ENCODE data around the gene COG7. TPM values are rescaled to one million over a fixed set of nuclear protein-coding genes. Genes with fewer than 3 reads are reported as not detected.

The COG7 gene
- total RNA-seq (2014; rRNA removed; shearing (Covaris generic)), result 17.1 and 26.4 TPM in 2 replicates

DNA sequence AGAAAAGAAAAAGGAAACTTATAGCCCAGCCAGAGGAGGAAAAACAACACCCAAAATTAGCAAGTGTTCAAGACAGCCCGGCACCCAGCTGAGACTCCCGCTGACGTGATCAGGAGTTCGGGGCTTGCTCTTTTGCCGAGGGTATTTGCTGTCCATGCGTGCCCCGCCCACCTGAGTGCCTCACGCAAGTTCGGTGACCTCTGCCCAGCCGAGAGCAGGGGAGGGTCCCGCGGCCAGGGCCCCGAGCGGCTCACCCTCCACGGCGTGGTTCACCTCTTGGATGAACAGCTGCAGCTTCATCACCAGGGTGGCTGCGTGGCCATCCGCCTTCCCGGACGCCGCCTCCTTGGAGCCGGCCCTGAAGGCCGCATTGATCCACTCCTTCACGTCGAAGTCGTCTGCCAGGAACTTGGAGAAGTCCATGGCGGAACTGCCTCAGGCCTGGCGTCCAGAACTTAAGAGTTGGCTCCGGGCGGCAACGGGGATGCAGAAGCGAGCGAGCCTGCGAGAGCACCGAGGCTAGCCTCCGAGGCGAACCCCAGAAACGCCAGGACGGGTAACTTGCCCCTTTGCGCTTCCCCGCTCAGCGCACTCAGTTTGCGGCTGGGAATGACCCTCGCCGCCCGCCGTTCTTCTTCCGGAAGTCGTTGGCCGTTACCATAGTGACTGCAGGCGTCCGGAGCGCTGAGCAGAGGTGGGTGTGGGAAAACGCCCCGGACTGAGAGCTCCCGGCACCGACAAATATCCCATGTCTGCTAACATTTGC, at the start of gene COG7:
Gene COG7 (minus strand): TSS at position 618 of the 766 bp plus-strand sequence. CDS start 195 bp downstream, at position 423.
- peak; percentile 91 for DNase-seq
- H3K27me3 ChIP-seq (ENCODE audit: control insufficient read depth, insufficient read depth, low read length), result no peaks in the 10 kb centered on the region
- peak within 1 kb of the TSS; percentile 85 for H3K4me3 ChIP-seq (ENCODE audit: insufficient read depth, low read depth, low read length)

DNA sequence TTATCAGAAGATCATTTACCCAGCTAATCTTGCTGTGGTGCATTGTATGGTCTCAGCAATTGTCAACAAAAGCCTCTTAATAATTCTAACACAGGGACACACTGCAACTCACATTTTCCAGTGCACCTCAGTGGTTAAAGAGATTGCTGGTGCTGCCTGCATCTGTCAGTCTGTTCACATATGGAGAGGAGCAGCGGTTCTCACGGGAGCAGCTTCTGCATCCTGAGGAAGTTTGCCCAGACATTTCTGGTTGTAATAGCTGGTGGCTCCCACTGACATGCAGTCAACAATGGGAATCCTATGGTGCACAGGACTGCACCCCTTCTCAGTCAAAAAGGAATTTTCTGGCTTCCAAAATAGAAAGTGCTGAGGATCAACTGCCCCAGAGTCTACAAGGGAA, 49.5 kb upstream of the COG7 start:
- no peak overlapping the region for H3K4me3 ChIP-seq (ENCODE audit: insufficient read depth, low read depth, low read length)
- DNase-seq, result no peak
- no peaks in the 10 kb centered on the region for H3K27me3 ChIP-seq (ENCODE audit: control insufficient read depth, insufficient read depth, low read length)
- H3K36me3 ChIP-seq (replicated peaks; ENCODE audit: control insufficient read depth, insufficient read depth, low read length), result no peaks in the 10 kb centered on the region; the same call in none of the 2 replicates

More for the DNA sequence above, at the start of gene COG7:
- no peaks in the 10 kb centered on the region for H3K36me3 ChIP-seq (replicated peaks; ENCODE audit: control insufficient read depth, insufficient read depth, low read length)

DNA sequence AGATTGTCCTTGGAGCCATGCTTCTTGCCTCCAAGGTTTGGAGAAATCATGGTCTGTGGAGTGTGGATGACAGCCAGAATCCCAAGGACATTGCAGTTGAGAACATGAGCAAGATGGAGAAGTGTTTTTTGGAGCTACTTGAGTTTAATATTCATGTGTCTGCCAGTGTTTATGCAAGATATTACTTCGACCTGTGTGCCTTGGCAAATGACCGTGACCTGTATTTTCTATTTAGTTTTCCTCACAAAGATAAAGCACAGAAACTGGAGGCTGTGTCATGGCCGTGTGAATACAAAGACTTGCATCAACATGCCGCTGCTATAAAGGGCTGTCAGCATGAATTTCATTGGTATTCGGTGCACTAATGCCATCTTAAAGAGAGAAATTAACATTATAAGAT, 48.3 kb upstream of the COG7 start:
- no peak for DNase-seq
- no peaks in the 10 kb centered on the region for H3K27me3 ChIP-seq (ENCODE audit: control insufficient read depth, insufficient read depth, low read length)
- no peak overlapping the region for H3K4me3 ChIP-seq (ENCODE audit: insufficient read depth, low read depth, low read length)
- H3K36me3 ChIP-seq (replicated peaks; ENCODE audit: control insufficient read depth, insufficient read depth, low read length), result no peaks in the 10 kb centered on the region; the same call in none of the 2 replicates

DNA sequence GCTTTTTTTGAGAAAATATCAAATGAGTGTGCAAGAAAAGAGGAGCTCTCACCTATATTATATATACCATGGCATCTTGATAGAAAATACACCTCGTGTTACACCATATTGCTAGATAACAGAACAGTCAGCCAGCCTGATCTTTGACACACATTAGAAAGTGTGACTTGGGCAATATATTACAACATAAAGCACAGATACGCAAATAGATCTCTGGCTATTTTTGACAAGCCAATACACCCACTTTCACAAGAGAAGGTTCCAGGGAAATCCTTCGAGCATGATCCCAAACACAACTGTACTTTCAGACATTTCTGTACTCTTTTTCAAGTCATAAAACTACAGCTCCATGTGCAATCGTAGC, 47.9 kb upstream of the COG7 start:
- no peak for DNase-seq

DNA sequence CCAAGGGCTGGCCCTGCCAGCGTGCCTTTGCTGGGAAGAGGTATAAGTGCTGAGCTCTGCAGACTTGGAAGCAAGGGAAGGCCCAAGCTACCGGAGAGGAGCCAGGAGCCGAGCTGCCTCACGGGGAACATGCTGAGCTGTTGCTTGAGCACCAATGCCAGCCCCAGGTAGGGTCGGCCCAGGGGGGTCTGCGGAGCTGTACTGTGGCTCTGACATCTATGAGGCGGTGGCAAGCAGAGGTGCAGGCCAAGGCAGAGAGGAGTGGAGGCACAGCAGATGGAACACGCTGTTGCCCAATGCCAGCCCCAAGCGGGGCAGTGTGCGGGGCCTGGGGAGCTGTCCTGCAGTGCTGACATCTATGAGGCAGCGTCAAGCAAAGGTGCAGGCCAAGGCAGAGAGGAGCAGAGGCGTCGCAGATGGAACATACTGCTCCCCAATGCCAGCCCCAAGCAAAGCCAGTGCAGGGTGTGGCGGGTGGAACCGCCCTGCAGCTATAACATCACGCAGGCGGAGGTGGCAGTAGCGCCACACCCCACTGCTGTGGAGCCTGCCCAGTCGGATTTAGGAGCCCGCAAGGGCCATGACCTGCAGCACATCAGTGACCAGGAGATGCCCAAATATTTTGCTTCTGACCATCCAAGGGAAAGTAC, 47.3 kb upstream of the COG7 start:
- peak; percentile 53 for DNase-seq
- Histone ChIP-seq H3K27me3 (ENCODE audit: control insufficient read depth, insufficient read depth, low read length) (no peaks in the 10 kb centered on the region), H3K36me3 (replicated peaks; ENCODE audit: control insufficient read depth, insufficient read depth, low read length) (peaks cover 2% of the 10 kb centered on the region), H3K4me3 (ENCODE audit: insufficient read depth, low read depth, low read length) (no peak overlapping the region)

More for the DNA sequence above, 47.9 kb upstream of the COG7 start:
- H3K4me3 ChIP-seq (ENCODE audit: insufficient read depth, low read depth, low read length), result no peak overlapping the region
- no peaks in the 10 kb centered on the region; the same call in none of the 2 replicates for H3K36me3 ChIP-seq (replicated peaks; ENCODE audit: control insufficient read depth, insufficient read depth, low read length)
- no peaks in the 10 kb centered on the region for H3K27me3 ChIP-seq (ENCODE audit: control insufficient read depth, insufficient read depth, low read length)

DNA sequence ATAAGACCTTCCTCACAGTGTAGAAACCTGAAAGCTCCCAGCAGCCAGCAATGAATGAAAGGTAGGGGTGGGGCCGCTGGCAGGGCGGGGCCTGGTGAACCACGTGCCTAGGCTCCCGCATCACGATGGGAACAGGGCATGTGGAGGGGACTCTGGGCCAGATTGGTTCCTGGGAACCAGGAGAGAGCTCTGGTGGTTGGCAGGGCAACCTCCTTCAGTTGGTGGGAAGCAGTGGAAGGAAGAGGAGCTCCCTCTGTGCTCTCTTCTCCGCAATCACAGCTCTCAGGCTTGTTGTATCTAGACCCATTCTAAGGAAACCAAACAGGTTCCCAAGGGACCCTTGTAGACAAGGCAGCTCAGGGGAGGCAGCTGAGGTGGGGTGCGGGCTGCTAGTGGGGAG, 46.8 kb upstream of the COG7 start:
- Histone ChIP-seq H3K27me3 (ENCODE audit: control insufficient read depth, insufficient read depth, low read length) (no peaks in the 10 kb centered on the region), H3K36me3 (replicated peaks; ENCODE audit: control insufficient read depth, insufficient read depth, low read length) (peaks cover 4% of the 10 kb centered on the region)
- DNase-seq, result peak; percentile 85

DNA sequence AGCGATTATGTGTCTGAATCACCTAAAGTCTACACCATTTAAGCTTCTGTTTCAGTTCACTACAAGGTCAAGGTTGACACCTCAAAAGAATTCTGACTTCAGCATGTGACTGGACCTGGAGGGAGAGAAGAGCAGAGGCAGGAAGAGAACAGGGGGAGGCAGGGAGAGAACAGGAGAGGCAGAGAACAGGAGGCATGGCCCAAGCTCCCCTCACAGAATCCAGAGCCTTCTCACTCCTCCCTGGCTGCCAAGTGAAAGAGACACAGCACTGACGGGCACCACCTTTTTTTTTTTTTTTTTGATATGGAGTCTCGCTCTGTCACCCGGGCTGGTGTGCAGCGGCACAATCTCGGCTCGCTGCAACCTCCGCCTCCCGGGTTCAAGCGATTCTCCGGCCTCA, 45.9 kb upstream of the COG7 start:
- no peak for DNase-seq
- H3K36me3 ChIP-seq (replicated peaks; ENCODE audit: control insufficient read depth, insufficient read depth, low read length), result peaks cover 8% of the 10 kb centered on the region
- no peak overlapping the region for H3K4me3 ChIP-seq (ENCODE audit: insufficient read depth, low read depth, low read length)
- no peaks in the 10 kb centered on the region for H3K27me3 ChIP-seq (ENCODE audit: control insufficient read depth, insufficient read depth, low read length)

More for the DNA sequence above, 46.8 kb upstream of the COG7 start:
- H3K4me3 ChIP-seq (ENCODE audit: insufficient read depth, low read depth, low read length), result no peak overlapping the region

DNA sequence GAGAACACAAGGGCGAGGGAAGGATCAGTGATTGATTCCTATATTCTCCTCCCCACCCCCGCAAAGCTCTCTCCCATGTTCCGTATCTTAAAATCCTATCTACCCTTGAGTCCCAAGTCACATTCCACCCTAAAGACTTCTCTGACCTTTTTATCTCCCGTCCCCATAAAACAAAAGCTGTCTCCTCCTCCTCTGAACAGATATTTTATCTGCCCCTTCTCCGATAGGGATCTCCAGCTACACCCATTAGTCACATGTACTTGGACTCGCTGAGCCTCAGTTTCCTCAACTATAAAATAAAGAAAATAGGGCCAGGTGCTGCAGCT, 44.5 kb upstream of the COG7 start:
- H3K27me3 ChIP-seq (ENCODE audit: control insufficient read depth, insufficient read depth, low read length), result no peaks in the 10 kb centered on the region

DNA sequence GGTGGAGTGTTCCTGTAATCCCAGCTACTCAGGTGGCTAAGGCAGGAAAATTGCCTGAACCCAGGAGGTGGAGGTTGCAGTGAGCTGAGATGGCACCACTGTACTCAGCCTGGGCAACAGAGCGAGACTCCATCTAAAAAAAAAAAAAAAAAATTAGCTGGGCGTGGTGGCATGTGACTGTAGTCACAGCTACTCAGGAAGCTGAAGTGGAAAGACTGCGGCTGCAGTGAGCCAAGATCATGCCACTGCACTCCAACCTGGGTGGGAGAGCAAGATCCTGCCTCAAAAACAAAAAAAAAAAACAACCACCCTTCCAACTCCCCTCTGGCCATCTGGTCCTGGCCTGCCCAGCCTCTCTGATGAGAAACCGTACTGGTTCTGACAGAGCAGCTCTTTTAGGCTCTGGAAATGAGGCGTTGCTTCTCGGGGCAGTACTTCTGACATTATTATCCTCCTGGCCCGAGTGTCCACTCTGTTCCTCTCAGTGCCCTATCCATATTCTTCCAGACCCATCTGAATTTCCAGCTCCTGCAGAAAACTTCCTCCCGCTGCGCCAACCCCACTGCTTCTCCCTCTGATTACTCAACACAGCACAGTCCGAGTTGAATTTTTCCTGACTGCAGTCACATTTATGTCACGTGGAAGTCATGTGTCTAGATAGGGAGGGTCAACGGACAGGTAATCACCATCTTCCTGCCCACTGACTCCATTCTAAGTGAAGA, 44.0 kb upstream of the COG7 start:
- no peak for DNase-seq
- H3K36me3 ChIP-seq (replicated peaks; ENCODE audit: control insufficient read depth, insufficient read depth, low read length), result peaks cover 18% of the 10 kb centered on the region
- H3K4me3 ChIP-seq (ENCODE audit: insufficient read depth, low read depth, low read length), result no peak overlapping the region
- H3K27me3 ChIP-seq (ENCODE audit: control insufficient read depth, insufficient read depth, low read length), result no peaks in the 10 kb centered on the region

More for the DNA sequence above, 44.5 kb upstream of the COG7 start:
- DNase-seq, result no peak
- no peak overlapping the region for H3K4me3 ChIP-seq (ENCODE audit: insufficient read depth, low read depth, low read length)
- H3K36me3 ChIP-seq (replicated peaks; ENCODE audit: control insufficient read depth, insufficient read depth, low read length), result peaks cover 15% of the 10 kb centered on the region

DNA sequence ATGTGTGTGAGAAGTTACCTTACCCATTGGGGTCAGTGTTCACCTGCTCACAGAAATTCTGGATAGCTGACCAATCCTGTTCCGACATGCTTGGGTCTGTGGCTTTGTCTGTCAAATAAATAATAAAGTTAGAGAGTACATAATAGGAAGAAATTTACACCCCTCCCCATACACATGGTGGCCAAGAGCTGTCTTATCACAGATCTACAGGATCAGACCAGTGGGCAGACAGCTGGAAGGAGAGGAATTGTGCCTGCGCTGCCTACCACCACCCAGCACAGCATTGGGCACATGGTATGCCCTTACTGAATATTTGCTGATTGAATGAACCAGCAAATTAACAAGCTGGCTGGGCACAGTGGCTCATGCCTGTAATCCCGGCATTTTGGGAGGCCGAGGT, 42.7 kb upstream of the COG7 start:
- H3K36me3 ChIP-seq (replicated peaks; ENCODE audit: control insufficient read depth, insufficient read depth, low read length), result peaks cover 18% of the 10 kb centered on the region

DNA sequence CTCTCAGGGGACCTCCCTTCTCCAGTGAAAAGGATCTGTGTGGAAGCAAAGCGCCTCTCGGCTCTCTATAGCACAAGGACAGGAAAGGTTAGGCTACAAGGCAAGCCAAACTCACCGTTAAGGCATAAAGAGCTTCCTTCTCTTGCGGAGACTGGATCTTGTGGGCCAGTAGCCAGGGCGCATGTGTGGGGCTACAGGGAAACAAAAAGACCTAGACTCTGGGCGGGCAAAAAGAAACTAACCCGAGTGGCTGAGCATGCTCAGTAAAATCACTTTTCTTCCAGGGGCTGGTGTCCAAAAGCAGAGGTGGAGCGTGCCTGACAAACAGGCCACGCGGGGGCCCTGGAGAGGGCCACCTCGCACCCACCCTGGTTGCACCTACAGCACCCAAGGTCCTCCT, 41.2 kb upstream of the COG7 start:
- Histone ChIP-seq H3K27me3 (ENCODE audit: control insufficient read depth, insufficient read depth, low read length) (no peaks in the 10 kb centered on the region), H3K36me3 (replicated peaks; ENCODE audit: control insufficient read depth, insufficient read depth, low read length) (peaks cover 19% of the 10 kb centered on the region), H3K4me3 (ENCODE audit: insufficient read depth, low read depth, low read length) (no peak overlapping the region)
- no peak for DNase-seq

More for the DNA sequence above, 42.7 kb upstream of the COG7 start:
- no peak overlapping the region for H3K4me3 ChIP-seq (ENCODE audit: insufficient read depth, low read depth, low read length)
- DNase-seq, result no peak
- no peaks in the 10 kb centered on the region for H3K27me3 ChIP-seq (ENCODE audit: control insufficient read depth, insufficient read depth, low read length)

DNA sequence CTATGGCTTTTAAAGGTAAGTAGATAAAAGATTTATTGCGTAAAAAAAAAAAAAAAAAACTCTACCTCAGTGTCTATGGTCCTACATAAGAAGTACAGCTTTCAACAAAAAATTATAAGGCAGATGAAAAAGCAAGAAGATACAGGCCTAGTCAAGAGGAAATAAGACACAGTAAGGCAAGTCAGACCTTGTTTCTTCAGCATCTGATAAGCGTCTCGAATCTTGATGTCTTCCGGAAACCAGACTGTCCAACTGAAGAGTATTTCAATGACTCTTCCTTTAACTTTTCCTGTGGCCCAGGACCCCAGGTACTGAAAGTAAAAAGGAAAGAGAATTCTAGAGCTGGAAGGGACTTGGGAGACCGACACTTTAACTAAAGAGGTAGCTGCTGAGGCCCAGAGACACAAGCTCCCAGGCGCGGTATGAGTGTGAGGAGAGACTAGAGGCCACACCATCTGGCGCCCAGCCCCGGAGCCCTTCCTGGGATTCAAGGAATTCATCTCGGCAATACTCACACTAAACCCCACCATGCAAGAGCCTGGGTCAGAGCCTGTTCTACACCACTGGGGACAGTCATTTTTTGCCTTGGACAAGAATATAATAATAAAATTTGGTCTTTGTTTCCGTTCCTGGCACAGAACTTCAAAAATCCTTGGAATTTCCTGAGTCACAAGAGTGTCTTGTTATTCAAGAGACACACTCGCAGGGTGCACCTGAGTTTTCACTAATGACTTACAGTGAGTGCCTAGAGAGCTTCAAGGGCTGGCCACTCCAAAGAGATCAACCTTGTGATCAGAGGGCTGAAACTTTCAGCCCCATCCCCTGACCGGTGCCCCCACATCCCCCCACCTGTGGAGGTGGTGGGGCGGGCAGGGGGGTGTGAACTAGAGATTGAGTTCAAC, 38.8 kb upstream of the COG7 start:
- Histone ChIP-seq H3K4me3 (ENCODE audit: insufficient read depth, low read depth, low read length) (no peak overlapping the region), H3K36me3 (replicated peaks; ENCODE audit: control insufficient read depth, insufficient read depth, low read length) (peaks cover 37% of the 10 kb centered on the region), H3K27me3 (ENCODE audit: control insufficient read depth, insufficient read depth, low read length) (no peaks in the 10 kb centered on the region)
- peak; percentile 33 for DNase-seq

DNA sequence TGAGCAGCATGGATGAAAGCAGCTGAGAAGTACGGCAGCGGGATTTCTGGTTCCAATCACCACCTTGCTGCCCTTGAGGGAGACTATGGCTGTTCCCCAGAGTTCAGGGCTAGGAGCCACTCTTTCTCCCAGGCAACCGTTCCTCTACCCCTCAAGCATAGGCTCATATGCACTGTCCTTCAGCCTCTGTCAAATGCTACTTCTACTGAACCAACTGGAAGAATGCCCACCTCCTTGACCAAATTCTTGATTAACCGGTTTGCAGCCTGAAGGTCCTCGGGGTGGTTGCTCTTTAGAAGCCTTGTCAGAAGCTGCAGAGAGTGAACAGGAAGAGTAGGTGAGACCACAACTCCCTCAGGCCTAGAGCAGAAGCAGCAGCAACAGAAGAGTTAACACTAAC, 33.5 kb upstream of the COG7 start:
- no peak for DNase-seq
- Histone ChIP-seq H3K36me3 (replicated peaks; ENCODE audit: control insufficient read depth, insufficient read depth, low read length) (peaks cover 43% of the 10 kb centered on the region), H3K4me3 (ENCODE audit: insufficient read depth, low read depth, low read length) (no peak overlapping the region), H3K27me3 (ENCODE audit: control insufficient read depth, insufficient read depth, low read length) (no peaks in the 10 kb centered on the region)

DNA sequence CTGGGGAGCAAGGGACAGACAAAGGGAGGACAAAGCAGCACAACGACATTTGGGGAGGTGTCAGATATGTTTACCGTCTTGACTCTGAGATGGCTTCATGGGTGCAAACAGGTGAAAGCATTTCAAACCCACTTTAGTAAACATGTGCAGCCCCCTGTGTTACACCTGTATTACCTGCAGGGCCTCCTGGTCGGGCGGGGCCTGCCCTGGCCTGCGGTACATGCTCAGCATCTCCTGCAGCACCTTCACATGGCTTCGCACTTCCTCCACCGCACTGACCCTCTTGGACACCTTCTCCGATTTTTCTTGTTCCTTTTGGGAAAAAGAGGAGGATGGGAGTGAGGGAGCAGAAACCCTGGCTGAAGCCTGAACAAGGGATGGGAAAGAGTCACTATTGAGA, 32.9 kb upstream of the COG7 start:
- H3K36me3 ChIP-seq (replicated peaks; ENCODE audit: control insufficient read depth, insufficient read depth, low read length), result peaks cover 44% of the 10 kb centered on the region
- no peak overlapping the region for H3K4me3 ChIP-seq (ENCODE audit: insufficient read depth, low read depth, low read length)
- no peak for DNase-seq
- no peaks in the 10 kb centered on the region for H3K27me3 ChIP-seq (ENCODE audit: control insufficient read depth, insufficient read depth, low read length)
